Activated CD4-positive, alpha-beta T cell treated with anti-CD3 and anti-CD28 coated beads, Interleukin-2, amount 50 U/mL, for 48 hours (primary cell): Measurements from ENCODE around the gene NT5C2.
A peak's percentile ranks its signal among the peaks of the same experiment; 100 is the strongest.
"Not testable (repeated sequence)": the region's sequence is repeated elsewhere in the genome, so short reads cannot be mapped to it uniquely, and the experiment has no call there.

Experiments
- DNase-seq, 2 experiments: peaks; one replicate each; pipeline ENCODE4 v3.0.0-alpha.2; 2020

NT5C2 gene

GRCh38 chr10:103082683-103083082 is 110.4 kb downstream of the NT5C2 start:
- DNase-seq, result no peak

- DNase-seq, result no peak
These were observed 112.0 kb downstream of the NT5C2 start for GRCh38 chr10:103080891-103081581.

- no peak for DNase-seq
These were observed 113.1 kb downstream of the NT5C2 start for GRCh38 chr10:103079946-103080345.

- no peak for DNase-seq
These were observed 114.0 kb downstream of the NT5C2 start for GRCh38 chr10:103079100-103079499.

GRCh38 chr10:103078676-103079075 is 114.4 kb downstream of the NT5C2 start:
- no peak for DNase-seq

- DNase-seq, result no peak
These were observed 114.8 kb downstream of the NT5C2 start for GRCh38 chr10:103078309-103078615.

GRCh38 chr10:103077491-103078308 is 115.4 kb downstream of the NT5C2 start:
- no peak for DNase-seq

GRCh38 chr10:103077020-103077419 is 116.1 kb downstream of the NT5C2 start:
- DNase-seq, result no peak

- DNase-seq, result no peak
These were observed 120.2 kb downstream of the NT5C2 start for GRCh38 chr10:103072891-103073290.

GRCh38 chr10:103072276-103072675 is 120.8 kb downstream of the NT5C2 start:
- DNase-seq, result no peak

GRCh38 chr10:103069453-103070331 is 123.4 kb downstream of the NT5C2 start:
- peak; percentile 70 to 78 for DNase-seq

- no peak for DNase-seq
These were observed 125.1 kb downstream of the NT5C2 start for GRCh38 chr10:103067956-103068355.

- no peak for DNase-seq
These were observed 125.6 kb downstream of the NT5C2 start for GRCh38 chr10:103067484-103067883.

GRCh38 chr10:103067099-103067477 is 126.0 kb downstream of the NT5C2 start:
- DNase-seq, result not testable (repeated sequence)

- DNase-seq, result no peak
These were observed 126.7 kb downstream of the NT5C2 start for GRCh38 chr10:103066141-103067098.

GRCh38 chr10:103064956-103065355 is 128.1 kb downstream of the NT5C2 start:
- no peak for DNase-seq

- no peak for DNase-seq
These were observed 130.1 kb downstream of the NT5C2 start for GRCh38 chr10:103062854-103063590.

GRCh38 chr10:103060575-103060974 is 132.5 kb downstream of the NT5C2 start:
- DNase-seq, result no peak

- no peak for DNase-seq
These were observed 135.0 kb downstream of the NT5C2 start for GRCh38 chr10:103058034-103058433.

- DNase-seq, result no peak
These were observed 138.0 kb downstream of the NT5C2 start for GRCh38 chr10:103055105-103055504.

GRCh38 chr10:103054621-103055020 is 138.5 kb downstream of the NT5C2 start:
- no peak for DNase-seq
